OCI-LY3 (cell line): ENCODE measurements around the gene KIZ.

Experiments used
- H2AFZ ChIP-seq: fragments of 200-600, 300-600 bp; shearing (Covaris generic); 2 replicates; pipeline ENCODE4 v1.6.0; 2014; ENCODE audit warnings: antibody characterized with exemption, low read depth, low read length
- H3K27ac ChIP-seq: fragments of 200-600, 300-600 bp; sonication (generic); 2 replicates; pipeline ENCODE4 v1.5.1; 2014; ENCODE audit warnings: mild to moderate bottlenecking, low read length, moderate library complexity, mixed read lengths
- H3K27me3 ChIP-seq: fragments of 200-600, 300-600 bp; sonication (generic); 2 replicates; pipeline ENCODE4 v1.6.1; 2014; ENCODE audit warnings: low read depth, low read length, mixed read lengths
- H3K36me3 ChIP-seq: fragments of 200-600, 300-600 bp; sonication (generic); replicated peaks from 2 replicates; pipeline ENCODE3; 2014; ENCODE audit warnings: low read depth, low read length, mixed read lengths
- H3K4me1 ChIP-seq: fragments of 300-600, 200-600 bp; sonication (generic); 2 replicates; pipeline ENCODE4 v1.6.1; 2014; ENCODE audit warnings: low read length, mixed read lengths
- H3K4me2 ChIP-seq: fragments of 200-600, 300-600 bp; sonication (generic); 2 replicates; pipeline ENCODE4 v1.6.1; 2014; ENCODE audit warnings: low read length, mixed read lengths
- H3K4me3 ChIP-seq: fragments of 300-600, 200-600 bp; sonication (generic); 2 replicates; pipeline ENCODE4 v1.5.1; 2014; ENCODE audit warnings: antibody characterized with exemption, mild to moderate bottlenecking, low read length, moderate library complexity
- H3K79me2 ChIP-seq: fragments of 300-600, 200-600 bp; shearing (Covaris generic); 2 replicates; pipeline ENCODE4 v1.6.1; 2014; ENCODE audit warnings: mild to moderate bottlenecking, low read length, mixed read lengths
- H3K9ac ChIP-seq: fragments of 300-600, 200-600 bp; shearing (Covaris generic); 2 replicates; pipeline ENCODE4 v1.6.0; 2014; ENCODE audit warnings: mild to moderate bottlenecking, low read length, moderate library complexity
- H3K9me3 ChIP-seq: fragments of 200-600, 300-600 bp; shearing (Covaris generic); 2 replicates; pipeline ENCODE4 v1.6.1; 2014; ENCODE audit warnings: low read length, mixed read lengths; ENCODE audit not compliant: insufficient read depth
- H4K20me1 ChIP-seq: fragments of 200-600, 300-600 bp; sonication (generic); 2 replicates; pipeline ENCODE4 v1.6.1; 2016; ENCODE audit warnings: low read length, mixed read lengths; ENCODE audit not compliant: insufficient read depth
- CTCF ChIP-seq: fragments of 200-600, 300-600 bp; sonication (generic); IDR thresholded peaks from 2 replicates; pipeline ENCODE4 v1.5.1; 2014; ENCODE audit warnings: antibody characterized with exemption, low read length, low read depth
- EZH2phosphoT487 ChIP-seq: fragments of 200-600 bp; shearing (Covaris generic); IDR thresholded peaks from 2 replicates; pipeline ENCODE4 v1.6.1; 2018; ENCODE audit warnings: antibody characterized with exemption, mixed run types, low read depth

KIZ gene

GRCh38 chr20:21087862-21088540 lies 37.9 kb upstream of the KIZ start:
- H3K27ac ChIP-seq = no peak overlapping the region
- H3K27me3 ChIP-seq = peaks cover 70% of the 10 kb centered on the region
- no peak overlapping the region for H3K4me3 ChIP-seq
- H3K36me3 ChIP-seq = no peaks in the 10 kb centered on the region
- H3K9ac ChIP-seq = no peak overlapping the region
- H3K4me1 ChIP-seq = no peaks in the 10 kb centered on the region
- H2AFZ ChIP-seq = no peak overlapping the region
- H3K79me2 ChIP-seq = no peaks in the 10 kb centered on the region
- no peaks in the 10 kb centered on the region for H4K20me1 ChIP-seq
- no peak for TF ChIP-seq EZH2phosphoT487
- TF ChIP-seq CTCF = no peak
- H3K9me3 ChIP-seq = no peaks in the 10 kb centered on the region
- H3K4me2 ChIP-seq = no peak overlapping the region

GRCh38 chr20:21089391-21089790 lies 36.5 kb upstream of the KIZ start:
- no peaks in the 10 kb centered on the region for H3K4me1 ChIP-seq
- H3K4me2 ChIP-seq = no peak overlapping the region
- no peaks in the 10 kb centered on the region for H3K79me2 ChIP-seq
- H2AFZ ChIP-seq = no peak overlapping the region
- no peaks in the 10 kb centered on the region for H3K36me3 ChIP-seq
- TF ChIP-seq EZH2phosphoT487 (no peak), CTCF (no peak)
- H3K4me3 ChIP-seq = no peak overlapping the region
- H3K27me3 ChIP-seq = peaks cover 80% of the 10 kb centered on the region
- H3K9me3 ChIP-seq = no peaks in the 10 kb centered on the region
- no peaks in the 10 kb centered on the region for H4K20me1 ChIP-seq
- H3K9ac ChIP-seq = no peak overlapping the region
- H3K27ac ChIP-seq = no peak overlapping the region

- Histone ChIP-seq H2AFZ (no peak overlapping the region), H3K9me3 (no peaks in the 10 kb centered on the region), H3K36me3 (no peaks in the 10 kb centered on the region), H4K20me1 (no peaks in the 10 kb centered on the region), H3K4me3 (no peak overlapping the region), H3K4me1 (no peaks in the 10 kb centered on the region), H3K27me3 (peaks cover 74% of the 10 kb centered on the region), H3K79me2 (no peaks in the 10 kb centered on the region), H3K4me2 (no peak overlapping the region), H3K9ac (no peak overlapping the region), H3K27ac (no peak overlapping the region)
- no peak for TF ChIP-seq CTCF
- no peak for TF ChIP-seq EZH2phosphoT487
Observed at GRCh38 chr20:21090111-21090618, 35.7 kb upstream of the KIZ start.

- Histone ChIP-seq H3K79me2 (no peaks in the 10 kb centered on the region), H3K27me3 (peaks cover 73% of the 10 kb centered on the region), H3K27ac (no peak overlapping the region), H2AFZ (no peak overlapping the region), H3K9ac (no peak overlapping the region), H3K9me3 (no peaks in the 10 kb centered on the region), H4K20me1 (no peaks in the 10 kb centered on the region), H3K36me3 (no peaks in the 10 kb centered on the region), H3K4me3 (no peak overlapping the region), H3K4me2 (no peak overlapping the region), H3K4me1 (no peaks in the 10 kb centered on the region)
- TF ChIP-seq EZH2phosphoT487 (no peak), CTCF (no peak)
Observed at GRCh38 chr20:21090721-21091120, 35.2 kb upstream of the KIZ start.
